SK-N-SH treated with all-trans-retinoic acid at 6 μM for 48 hours (cell line): ENCODE results near the gene MAST3.

Experiments used
- BACH2 ChIP-seq: fragments of 250-450 bp; sonication (Bioruptor Pico); IDR thresholded peaks from 2 replicates; pipeline ENCODE4 v1.9.0; 2021; ENCODE audit warnings: mild to moderate bottlenecking, borderline replicate concordance
- CREB5 ChIP-seq: fragments of 250-450 bp; sonication (Bioruptor Pico); IDR thresholded peaks from 2 replicates; pipeline ENCODE4 v1.5.1; 2020; ENCODE audit warnings: low read depth, mild to moderate bottlenecking, moderate library complexity
- CSRNP3 ChIP-seq: fragments of 250-450 bp; sonication (Bioruptor Pico); IDR thresholded peaks from 2 replicates; pipeline ENCODE4 v1.5.1; 2021; ENCODE audit warnings: mild to moderate bottlenecking, moderate library complexity
- ESRRG ChIP-seq: fragments of 250-450 bp; sonication (Bioruptor Pico); IDR thresholded peaks from 2 replicates; pipeline ENCODE4 v1.6.1; 2021; ENCODE audit warnings: mild to moderate bottlenecking
- ISL1 ChIP-seq: fragments of 250-450 bp; sonication (Bioruptor Pico); IDR thresholded peaks from 2 replicates; pipeline ENCODE4 v2.1.2; 2022; ENCODE audit warnings: mild to moderate bottlenecking, moderate library complexity
- OSR1 ChIP-seq: fragments of 250-450 bp; sonication (Bioruptor Pico); IDR thresholded peaks from 2 replicates; pipeline ENCODE4 v1.8.0; 2022; ENCODE audit warnings: moderate library complexity, mild to moderate bottlenecking, inconsistent platforms
- PATZ1 ChIP-seq: fragments of 250-450 bp; sonication (Bioruptor Pico); IDR thresholded peaks from 2 replicates; pipeline ENCODE4 v1.8.0; 2020; ENCODE audit warnings: mild to moderate bottlenecking, moderate library complexity, borderline replicate concordance
- POU6F1 ChIP-seq: fragments of 250-450 bp; sonication (Bioruptor Pico); IDR thresholded peaks from 2 replicates; pipeline ENCODE4 v1.8.0; 2021; ENCODE audit warnings: low read depth, mild to moderate bottlenecking, moderate library complexity, borderline replicate concordance
- ZNF565 ChIP-seq: fragments of 450-650 bp; formaldehyde crosslinking; conservative IDR thresholded peaks from 2 replicates; pipeline ENCODE4 v1.5.0; 2020; ENCODE audit warnings: low read depth, mild to moderate bottlenecking, moderate library complexity

- no peak for TF ChIP-seq POU6F1 (CRISPR knock-in tag)
- no peak for TF ChIP-seq PATZ1 (CRISPR knock-in tag)
- no peak for TF ChIP-seq ESRRG
- TF ChIP-seq OSR1, result no peak
- no peak for TF ChIP-seq BACH2 (CRISPR knock-in tag)
- no peak for TF ChIP-seq ZNF565 (CRISPR knock-in tag)
- TF ChIP-seq CSRNP3 (CRISPR knock-in tag), result no peak
- no peak for TF ChIP-seq ISL1 (CRISPR knock-in tag)
- TF ChIP-seq CREB5 (CRISPR knock-in tag), result no peak
These were observed 37.7 kb upstream of the MAST3 start for GRCh38 chr19:18059902-18060301.
